Osteoblast (primary cell): ENCODE results near the gene BOD1. TPM values are rescaled to one million over a fixed set of nuclear protein-coding genes. Genes with fewer than 3 reads are reported as not detected.

Experiments
- DNase-seq: peaks from one replicate; pipeline ENCODE4 v3.0.0; 2011; ENCODE audit warnings: low spot score, mixed read lengths; ENCODE audit not compliant: insufficient read length; ENCODE audit errors: missing footprints
- H2AFZ ChIP-seq: 2 replicates; pipeline ENCODE4 v1.6.0; 2011; ENCODE audit warnings: mild to moderate bottlenecking, low read length
- H3K27ac ChIP-seq: 2 replicates; pipeline ENCODE4 v1.5.1; 2011; ENCODE audit warnings: mild to moderate bottlenecking, low read depth, low read length, moderate library complexity
- H3K27me3 ChIP-seq: 2 replicates; pipeline ENCODE4 v1.6.0; 2012; ENCODE audit warnings: mild to moderate bottlenecking, control low read depth, inconsistent platforms, low read length, moderate library complexity; ENCODE audit not compliant: insufficient read depth
- H3K36me3 ChIP-seq: 2 replicates; pipeline ENCODE4 v1.5.1; 2011; ENCODE audit warnings: mild to moderate bottlenecking, low read length, control low read depth, moderate library complexity; ENCODE audit not compliant: insufficient read depth
- H3K4me1 ChIP-seq: 2 replicates; pipeline ENCODE4 v1.5.1; 2011; ENCODE audit warnings: mild to moderate bottlenecking, low read length, control low read depth, moderate library complexity; ENCODE audit not compliant: insufficient read depth
- H3K4me2 ChIP-seq: 2 replicates; pipeline ENCODE4 v1.6.0; 2011; ENCODE audit warnings: mild to moderate bottlenecking, low read length; ENCODE audit not compliant: insufficient read depth
- H3K4me3 ChIP-seq: fragments of 200-600 bp; sonication (generic); 3 replicates; pipeline ENCODE4 v1.5.1; 2012; ENCODE audit warnings: mild to moderate bottlenecking, low read length, inconsistent platforms; ENCODE audit not compliant: insufficient read depth
- H3K79me2 ChIP-seq: 2 replicates; pipeline ENCODE4 v1.6.0; 2012; ENCODE audit warnings: mild to moderate bottlenecking, low read length, control low read depth, inconsistent platforms; ENCODE audit not compliant: insufficient read depth
- H3K9me3 ChIP-seq: 2 replicates; pipeline ENCODE4 v1.5.1; 2011; ENCODE audit warnings: low read depth, low read length, control low read depth
- H4K20me1 ChIP-seq: 2 replicates; pipeline ENCODE4 v1.6.0; 2012; ENCODE audit warnings: mild to moderate bottlenecking, low read length, control low read depth; ENCODE audit not compliant: insufficient read depth
- total RNA-seq: library from RNA; depleted of rRNA; stranded (reverse); fragments of >200 nt; gene quantifications from 2 replicates; pipeline ENCODE4 v1.2.3, GENCODE V29; 2012
- TF ChIP-seq, protein P1 (sequence below): IDR thresholded peaks from 2 replicates; pipeline ENCODE4 v1.5.1; 2011; ENCODE audit warnings: mild to moderate bottlenecking, low read depth, low read length, moderate library complexity; ENCODE audit errors: extremely low read depth

BOD1 gene
- total RNA-seq, 1 donor = 90.5 TPM

DNA sequence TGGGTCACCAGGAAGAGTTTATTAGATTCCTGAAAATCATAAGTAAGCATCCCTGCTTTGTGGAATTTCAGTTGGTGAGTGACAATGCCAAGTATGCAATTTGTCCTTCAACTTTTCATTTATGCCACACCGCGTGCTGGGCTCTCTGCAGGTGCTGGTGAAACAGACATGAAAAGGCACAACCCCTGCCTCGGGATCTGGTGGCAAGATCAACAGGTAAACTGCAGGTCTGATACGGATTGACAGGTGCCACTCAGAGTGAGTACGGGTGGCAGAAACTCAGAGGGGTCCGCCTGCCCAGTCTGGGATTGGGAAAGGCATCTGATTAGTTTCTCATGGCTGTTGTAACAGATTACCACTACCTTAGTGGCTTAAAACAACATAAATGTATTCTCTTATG, 40.5 kb downstream of the BOD1 start:
- H4K20me1 ChIP-seq = no peaks in the 10 kb centered on the region
- no peak overlapping the region for H3K27ac ChIP-seq
- TF ChIP-seq, protein P1, sequence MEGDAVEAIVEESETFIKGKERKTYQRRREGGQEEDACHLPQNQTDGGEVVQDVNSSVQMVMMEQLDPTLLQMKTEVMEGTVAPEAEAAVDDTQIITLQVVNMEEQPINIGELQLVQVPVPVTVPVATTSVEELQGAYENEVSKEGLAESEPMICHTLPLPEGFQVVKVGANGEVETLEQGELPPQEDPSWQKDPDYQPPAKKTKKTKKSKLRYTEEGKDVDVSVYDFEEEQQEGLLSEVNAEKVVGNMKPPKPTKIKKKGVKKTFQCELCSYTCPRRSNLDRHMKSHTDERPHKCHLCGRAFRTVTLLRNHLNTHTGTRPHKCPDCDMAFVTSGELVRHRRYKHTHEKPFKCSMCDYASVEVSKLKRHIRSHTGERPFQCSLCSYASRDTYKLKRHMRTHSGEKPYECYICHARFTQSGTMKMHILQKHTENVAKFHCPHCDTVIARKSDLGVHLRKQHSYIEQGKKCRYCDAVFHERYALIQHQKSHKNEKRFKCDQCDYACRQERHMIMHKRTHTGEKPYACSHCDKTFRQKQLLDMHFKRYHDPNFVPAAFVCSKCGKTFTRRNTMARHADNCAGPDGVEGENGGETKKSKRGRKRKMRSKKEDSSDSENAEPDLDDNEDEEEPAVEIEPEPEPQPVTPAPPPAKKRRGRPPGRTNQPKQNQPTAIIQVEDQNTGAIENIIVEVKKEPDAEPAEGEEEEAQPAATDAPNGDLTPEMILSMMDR = no peak
- H3K4me3 ChIP-seq = no peak overlapping the region
- H3K4me1 ChIP-seq = peaks cover 6% of the 10 kb centered on the region
- H3K9me3 ChIP-seq = peaks cover 7% of the 10 kb centered on the region
- DNase-seq = no peak
- no peaks in the 10 kb centered on the region for H3K27me3 ChIP-seq
- no peaks in the 10 kb centered on the region for H3K36me3 ChIP-seq
- H3K79me2 ChIP-seq = no peaks in the 10 kb centered on the region
- H3K4me2 ChIP-seq = no peak overlapping the region
- H2AFZ ChIP-seq = no peak overlapping the region

DNA sequence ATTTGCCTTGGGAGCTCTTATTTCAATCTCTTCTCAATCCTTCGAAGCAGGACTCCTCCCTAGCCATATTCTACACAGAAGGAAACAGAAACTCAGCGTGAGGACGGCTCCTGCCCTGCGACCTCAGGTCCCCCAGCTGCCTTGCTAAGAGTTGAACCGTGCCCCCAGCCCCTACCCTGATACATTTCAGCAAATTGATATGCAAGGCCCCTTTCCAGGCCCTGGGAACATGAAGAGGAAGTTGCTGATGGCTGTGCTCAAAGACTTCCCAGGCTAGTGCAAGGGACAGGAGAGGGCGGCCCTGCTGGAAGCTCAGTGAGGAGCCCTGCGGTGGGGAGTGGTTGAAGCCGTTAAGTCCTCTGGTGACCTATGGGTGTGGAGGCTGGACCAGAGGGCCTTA, 41.5 kb downstream of the BOD1 start:
- no peak overlapping the region for H3K27ac ChIP-seq
- H3K27me3 ChIP-seq = no peaks in the 10 kb centered on the region
- no peaks in the 10 kb centered on the region for H3K36me3 ChIP-seq
- no peaks in the 10 kb centered on the region for H4K20me1 ChIP-seq
- DNase-seq = no peak
- H3K79me2 ChIP-seq = no peaks in the 10 kb centered on the region
- peaks cover 7% of the 10 kb centered on the region for H3K9me3 ChIP-seq
- H2AFZ ChIP-seq = no peak overlapping the region
- TF ChIP-seq, protein P1 = no peak
- no peak overlapping the region for H3K4me3 ChIP-seq
- H3K4me1 ChIP-seq = peaks cover 6% of the 10 kb centered on the region
- no peak overlapping the region for H3K4me2 ChIP-seq

DNA sequence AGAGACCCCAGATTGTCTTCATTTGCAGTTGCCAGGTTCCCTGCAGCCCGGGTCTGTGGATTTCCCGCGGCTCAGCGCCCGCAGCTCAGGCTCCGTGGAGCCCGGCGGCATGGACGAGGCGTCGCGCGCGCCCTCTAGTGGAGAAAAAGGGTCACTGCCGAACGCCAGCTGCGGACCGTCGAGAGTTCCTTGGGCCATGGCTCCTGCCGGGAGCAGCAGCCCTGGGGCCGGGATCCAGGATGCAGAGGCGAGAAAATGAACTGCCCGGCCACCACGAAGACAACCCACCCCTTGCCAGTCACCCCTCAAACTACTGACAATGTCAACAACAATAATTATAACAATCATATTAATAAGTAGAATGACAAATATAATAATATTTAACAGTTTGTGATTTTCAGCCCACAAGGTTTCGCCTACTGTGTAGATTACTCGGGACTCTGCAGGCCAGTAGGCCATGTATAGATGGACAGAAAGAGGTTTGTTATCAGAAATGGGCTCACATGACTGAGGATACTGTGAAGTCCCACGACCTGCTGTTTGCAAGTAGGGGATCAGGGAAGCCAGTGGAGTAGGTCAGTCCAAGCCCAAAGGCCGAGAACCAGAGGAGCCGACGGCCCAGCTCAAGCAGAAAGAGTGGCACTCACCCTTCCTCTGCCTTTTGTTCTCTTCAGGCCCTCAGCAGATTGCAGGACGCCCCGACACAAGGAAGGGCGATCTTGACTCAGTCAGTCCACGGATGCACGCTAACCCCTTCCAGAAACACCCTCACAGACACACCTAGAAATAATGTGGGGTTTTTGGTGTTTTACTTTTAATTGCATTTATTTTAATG, 43.1 kb downstream of the BOD1 start:
- Histone ChIP-seq H3K4me2 (peak overlapping the region; percentile 92), H3K27me3 (no peaks in the 10 kb centered on the region), H2AFZ (peak overlapping the region; percentile 94), H3K4me1 (peaks cover 6% of the 10 kb centered on the region), H3K4me3 (peak overlapping the region; percentile 65), H3K36me3 (no peaks in the 10 kb centered on the region), H3K79me2 (no peaks in the 10 kb centered on the region), H3K9me3 (no peaks in the 10 kb centered on the region), H4K20me1 (no peaks in the 10 kb centered on the region), H3K27ac (no peak overlapping the region)
- peak; percentile 95 for DNase-seq
- TF ChIP-seq, protein P1 = peak; percentile 87

DNA sequence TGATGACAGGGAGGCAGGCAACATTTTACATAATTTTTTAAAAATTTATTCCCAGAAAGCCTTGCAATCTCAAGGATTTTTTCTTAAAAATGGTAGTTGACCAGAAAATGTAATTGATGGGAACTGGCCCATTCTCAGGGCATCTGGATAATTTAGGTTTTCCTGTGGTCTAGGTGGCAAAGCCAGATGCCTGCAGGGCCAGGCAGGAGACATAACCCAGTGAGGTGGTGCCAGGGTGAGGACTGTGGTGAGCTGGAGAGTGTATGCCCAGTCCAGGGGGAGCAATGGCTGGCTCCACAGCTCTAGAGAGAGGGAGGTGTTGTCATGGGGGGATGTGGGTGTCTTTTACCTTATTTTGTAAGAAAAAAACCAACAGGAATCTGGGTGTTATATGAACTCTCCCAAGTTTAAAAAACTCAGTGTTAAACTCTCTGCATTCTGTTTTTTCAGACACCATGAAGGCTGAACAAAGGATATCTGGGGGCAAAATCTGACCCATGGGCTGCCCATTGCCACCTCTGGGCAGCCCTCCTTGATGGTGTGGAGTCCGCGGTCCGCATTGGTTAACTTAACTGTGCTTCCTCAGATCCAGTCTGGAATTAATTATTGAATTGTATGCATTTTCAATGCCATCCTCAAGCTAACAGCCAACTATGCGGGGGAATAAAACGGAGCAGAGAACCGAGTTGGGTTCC, 43.9 kb downstream of the BOD1 start:
- H2AFZ ChIP-seq = peak overlapping the region; percentile 94
- peaks cover 10% of the 10 kb centered on the region for H3K4me1 ChIP-seq
- no peaks in the 10 kb centered on the region for H3K79me2 ChIP-seq
- peak overlapping the region; percentile 65 for H3K4me3 ChIP-seq
- TF ChIP-seq, protein P1 = no peak
- H3K36me3 ChIP-seq = no peaks in the 10 kb centered on the region
- H3K27me3 ChIP-seq = no peaks in the 10 kb centered on the region
- H4K20me1 ChIP-seq = no peaks in the 10 kb centered on the region
- no peak for DNase-seq
- H3K9me3 ChIP-seq = no peaks in the 10 kb centered on the region
- H3K27ac ChIP-seq = no peak overlapping the region
- peak overlapping the region; percentile 92 for H3K4me2 ChIP-seq
